ENCODE measurements around the gene SETD6.

- no peak for TF ChIP-seq CTCF (IDR thresholded peaks at IDR 0.05)
- TF ChIP-seq POLR2A (IDR thresholded peaks at IDR 0.05): no peak
Observed at GRCh38 chr16:58500430-58501241, 14.7 kb upstream of the SETD6 start.
